B cell (primary cell): ENCODE results near the gene ANXA4. TPM values are rescaled to one million over a fixed set of nuclear protein-coding genes. Genes with fewer than 3 reads are reported as not detected.

Experiments
- ATAC-seq: fragments of 200-7000 bp; cut with Tn5 transposase; one replicate; pipeline ENCODE4 v1.10.0; 2021; ENCODE audit warnings: low read depth, mild to moderate bottlenecking, moderate number of reproducible peaks, moderate library complexity
- CTCF ChIA-PET: fragments of 350-600 bp; sonication (Branson Sonifier 250); formaldehyde crosslinking; loops from one replicate; lab custom pipeline; 2021; ENCODE audit warnings: antibody characterized with exemption, inconsistent platforms; lab: Charles Lee
- POLR2A ChIA-PET: fragments of 350-600 bp; sonication (Branson Sonifier 250); formaldehyde crosslinking; loops from one replicate; lab custom pipeline; 2021; ENCODE audit warnings: antibody characterized with exemption; lab: Charles Lee
- DNase-seq: peaks from one replicate; pipeline ENCODE4 v3.0.0; 2013
- H2AFZ ChIP-seq: 2 replicates; pipeline ENCODE4 v1.6.1; 2012; ENCODE audit warnings: mild to moderate bottlenecking, low read depth, low read length; ENCODE audit not compliant: insufficient read depth, poor library complexity, severe bottlenecking
- H3K27ac ChIP-seq, 2 donors: 1 replicate in 1 of 2; 2 replicates in 1 of 2; pipeline ENCODE4 v1.5.1; 2012 to 2013; ENCODE audit warnings: low read length in 2 of 2, mild to moderate bottlenecking in 2 of 2, moderate library complexity in 1 of 2
- H3K27me3 ChIP-seq, 4 experiments: fragments of 200-600 bp in 1 of 4; sonication (generic) in 1 of 4; replicated peaks in 1 of 4; 1 replicate in 2 of 4; 2 replicates in 2 of 4; pipeline versions ENCODE4 v1.6.1 to v1.7.0; 2013 to 2016; ENCODE audit warnings: low read length in 3 of 4, mild to moderate bottlenecking in 2 of 4, mixed read lengths in 1 of 4, moderate library complexity in 1 of 4; ENCODE audit not compliant: insufficient read depth in 4 of 4, control insufficient read depth in 3 of 4; ENCODE audit errors: control extremely low read depth in 1 of 4
- H3K36me3 ChIP-seq, 2 experiments: replicated peaks in 1 of 2; 1 replicate in 1 of 2; 2 replicates in 1 of 2; pipeline versions ENCODE4 v1.6.1 to v1.7.1; 2013; ENCODE audit warnings: low read length in 1 of 2; ENCODE audit not compliant: insufficient read depth in 2 of 2, control insufficient read depth in 1 of 2; ENCODE audit errors: control extremely low read depth in 1 of 2, extremely low read depth in 1 of 2
- H3K4me1 ChIP-seq, 2 donors: fragments of 200-600 bp in 1 of 2; sonication (generic) in 1 of 2; 1 replicate in 1 of 2; 2 replicates in 1 of 2; pipeline versions ENCODE4 v1.5.1 to v1.6.1; 2013 to 2017; ENCODE audit warnings: low read length in 2 of 2; ENCODE audit not compliant: control insufficient read depth in 2 of 2, insufficient read depth in 2 of 2
- H3K4me2 ChIP-seq: replicated peaks from 2 replicates; pipeline ENCODE3; 2012; ENCODE audit warnings: mild to moderate bottlenecking, low read depth, low read length; ENCODE audit not compliant: poor library complexity, severe bottlenecking
- H3K4me3 ChIP-seq, 5 experiments: fragments of 200-600 bp in 1 of 5; sonication (generic) in 1 of 5; 1 replicate in 3 of 5; 2 replicates in 2 of 5; pipeline versions ENCODE4 v1.5.1 to v1.7.0; 2011 to 2016; ENCODE audit warnings: low read length in 4 of 5, mild to moderate bottlenecking in 4 of 5, low read depth in 2 of 5, control low read depth in 1 of 5, moderate library complexity in 1 of 5; ENCODE audit not compliant: insufficient read depth in 1 of 5; ENCODE audit errors: control extremely low read depth in 1 of 5, extremely low read depth in 1 of 5
- H3K79me2 ChIP-seq: fragments of 200-600 bp; sonication (generic); one replicate; pipeline ENCODE4 v1.6.0; 2016; ENCODE audit warnings: low read length; ENCODE audit not compliant: control insufficient read depth, insufficient read depth
- H3K9ac ChIP-seq: fragments of 200-600 bp; sonication (generic); 2 replicates; pipeline ENCODE4 v1.6.1; 2017; ENCODE audit warnings: mild to moderate bottlenecking, low read length, moderate library complexity
- H3K9me3 ChIP-seq, 3 donors: one replicate each; pipeline versions ENCODE4 v1.6.1 to v1.7.1; 2013; ENCODE audit warnings: low read length in 2 of 3; ENCODE audit not compliant: control insufficient read depth in 2 of 3, insufficient read depth in 1 of 3; ENCODE audit errors: control extremely low read depth in 1 of 3
- H4K20me1 ChIP-seq: 2 replicates; pipeline ENCODE4 v1.6.0; 2012; ENCODE audit warnings: mild to moderate bottlenecking, low read length; ENCODE audit not compliant: insufficient read depth, control insufficient read depth, poor library complexity, severe bottlenecking
- H3K27ac Mint-ChIP-seq: one replicate; pipeline ENCODE4 v1.8.0; 2021; ENCODE audit warnings: mixed read lengths
- H3K27me3 Mint-ChIP-seq: one replicate; pipeline ENCODE4 v1.8.0; 2021; ENCODE audit warnings: mixed read lengths
- H3K4me1 Mint-ChIP-seq: one replicate; pipeline ENCODE4 v1.8.0; 2021; ENCODE audit warnings: mixed read lengths
- H3K4me3 Mint-ChIP-seq: one replicate; pipeline ENCODE4 v1.8.0; 2021; ENCODE audit warnings: mixed read lengths
- H3K9me3 Mint-ChIP-seq: one replicate; pipeline ENCODE4 v1.8.0; 2022; ENCODE audit warnings: mixed read lengths; ENCODE audit not compliant: insufficient read depth
- CTCF ChIP-seq: fragments of 200-600 bp; IDR thresholded peaks from one replicate; pipeline ENCODE4 v1.8.0; 2022; ENCODE audit warnings: antibody characterized with exemption, mild to moderate bottlenecking
- EZH2 ChIP-seq: IDR thresholded peaks from 2 replicates; pipeline ENCODE4 v1.6.1; 2012; ENCODE audit warnings: borderline replicate concordance, low read depth, mild to moderate bottlenecking, moderate library complexity, low read length; ENCODE audit not compliant: insufficient read depth, poor library complexity, severe bottlenecking
- WGBS: methylation state at CpG from one replicate; pipeline ENCODE4 v1.1.5; 2013; ENCODE audit warnings: missing lambda C conversion rate; ENCODE audit not compliant: insufficient coverage; 5-methylcytosine and 5-hydroxymethylcytosine counted together
- intact Hi-C: fragments of 100-400 bp; cut with micrococcal nuclease; formaldehyde crosslinking; loops from one replicate; pipeline ENCODE4 v1.10.0; 2022
- polyA plus RNA-seq: library from polyadenylated mRNA; depleted of rRNA; stranded (reverse); fragments of >200 nt; gene quantifications from 2 replicates; pipeline ENCODE4 v1.2.3, GENCODE V29; 2012
- total RNA-seq, 2 donors: library from RNA; stranded (reverse); fragments of 120-200 nt in 1 of 2; gene quantifications; 1 replicate in 1 of 2; 2 replicates in 1 of 2; pipeline versions ENCODE4 v1.2.3 to v1.2.4, GENCODE V29; 2013 to 2022

ANXA4 gene
- total and polyA plus RNA-seq, 2 donors (not counting 1 experiment from before 2014, with no cell fraction given), result 28.4 to 61.7 TPM

GRCh38 chr2:69789175-69789721 is 47.3 kb downstream of the ANXA4 start:
- H3K9me3 Mint-ChIP-seq, result no peaks in the 10 kb centered on the region
- Histone ChIP-seq H3K4me3 (peak overlapping the region in 1 of 5 experiments; percentile 50), H3K36me3 (peaks cover 2 to 7% of the 10 kb centered on the region in 2 experiments), H2AFZ (peak overlapping the region; percentile 77), H3K27ac (peak overlapping the region; percentile 43 to 85), H3K4me2 (peak overlapping the region; percentile 75), H4K20me1 (no peaks in the 10 kb centered on the region), H3K27me3 (no peaks in the 10 kb centered on the region), H3K4me1 (peaks cover 33 to 44% of the 10 kb centered on the region in 2 donors), H3K9me3 (no peaks in the 10 kb centered on the region), H3K79me2 (peaks cover 5% of the 10 kb centered on the region), H3K9ac (peak overlapping the region; percentile 65)
- peak overlapping the region; percentile 64 for H3K27ac Mint-ChIP-seq
- peaks cover 37% of the 10 kb centered on the region for H3K4me1 Mint-ChIP-seq
- intact Hi-C loops, result no loop called here
- ChIA-PET POLR2A (no interaction called here), CTCF (interaction anchor here (0.6 to 3.1 kb wide), 4 partner anchors 28 to 1510 kb away, joined by 3 to 26 read pairs (median 13); no protein-coding TSS in a partner anchor)
- no peak for ATAC-seq
- WGBS, result 72% methylated on average over 6 of the region's 7 CpGs
- no peak for DNase-seq
- peak overlapping the region; percentile 84 for H3K4me3 Mint-ChIP-seq
- no peak for TF ChIP-seq EZH2
- TF ChIP-seq CTCF, result no peak
- no peaks in the 10 kb centered on the region for H3K27me3 Mint-ChIP-seq
